ENCODE results near the gene CACNB4.
"Not testable (repeated sequence)": the region's sequence is repeated elsewhere in the genome, so short reads cannot be mapped to it uniquely, and the experiment has no call there.

The CACNB4 gene

DNA sequence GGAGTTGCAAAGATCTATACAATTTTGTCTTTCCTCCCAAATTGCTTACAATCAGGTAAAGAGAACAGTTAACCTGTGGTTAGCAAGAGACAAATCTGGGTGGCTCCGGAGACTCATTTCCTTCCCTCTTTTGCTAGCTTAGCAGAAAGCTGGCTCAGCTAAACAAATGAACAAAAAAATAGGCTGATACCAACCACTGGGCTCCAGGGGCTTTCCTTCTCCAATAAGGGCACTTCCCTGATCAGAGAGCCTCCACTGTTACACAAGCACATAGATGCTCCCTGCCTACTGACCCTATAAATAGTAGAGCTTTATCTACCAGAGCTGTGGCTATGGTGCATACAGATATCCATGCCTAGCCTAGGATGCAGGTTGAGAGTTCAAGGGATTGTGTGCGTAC is 180.5 kb downstream of the CACNB4 start:
- no peak overlapping the region for H3K4me2 ChIP-seq (ENCODE audit: low read depth, low read length, poor library complexity, severe bottlenecking)
- H3K4me1 ChIP-seq (ENCODE audit: insufficient read depth, low read length, poor library complexity, severe bottlenecking) = no peaks in the 10 kb centered on the region
- H3F3A ChIP-seq (ENCODE audit: low read depth) = no peaks in the 10 kb centered on the region
- no peak for TF ChIP-seq EZH2phosphoT487 (IDR thresholded peaks at IDR 0.05; ENCODE audit: borderline replicate concordance)
- TF ChIP-seq, protein P1, sequence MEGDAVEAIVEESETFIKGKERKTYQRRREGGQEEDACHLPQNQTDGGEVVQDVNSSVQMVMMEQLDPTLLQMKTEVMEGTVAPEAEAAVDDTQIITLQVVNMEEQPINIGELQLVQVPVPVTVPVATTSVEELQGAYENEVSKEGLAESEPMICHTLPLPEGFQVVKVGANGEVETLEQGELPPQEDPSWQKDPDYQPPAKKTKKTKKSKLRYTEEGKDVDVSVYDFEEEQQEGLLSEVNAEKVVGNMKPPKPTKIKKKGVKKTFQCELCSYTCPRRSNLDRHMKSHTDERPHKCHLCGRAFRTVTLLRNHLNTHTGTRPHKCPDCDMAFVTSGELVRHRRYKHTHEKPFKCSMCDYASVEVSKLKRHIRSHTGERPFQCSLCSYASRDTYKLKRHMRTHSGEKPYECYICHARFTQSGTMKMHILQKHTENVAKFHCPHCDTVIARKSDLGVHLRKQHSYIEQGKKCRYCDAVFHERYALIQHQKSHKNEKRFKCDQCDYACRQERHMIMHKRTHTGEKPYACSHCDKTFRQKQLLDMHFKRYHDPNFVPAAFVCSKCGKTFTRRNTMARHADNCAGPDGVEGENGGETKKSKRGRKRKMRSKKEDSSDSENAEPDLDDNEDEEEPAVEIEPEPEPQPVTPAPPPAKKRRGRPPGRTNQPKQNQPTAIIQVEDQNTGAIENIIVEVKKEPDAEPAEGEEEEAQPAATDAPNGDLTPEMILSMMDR (conservative IDR thresholded peaks at IDR 0.05; ENCODE audit: low read length) = no peak
- H3K4me3 ChIP-seq (ENCODE audit: low read length, poor library complexity, severe bottlenecking) = no peak overlapping the region
- no peaks in the 10 kb centered on the region for H4K20me1 ChIP-seq (ENCODE audit: insufficient read depth, low read length, poor library complexity, severe bottlenecking)
- no peaks in the 10 kb centered on the region for H3K9me2 ChIP-seq (replicated peaks; ENCODE audit: low read depth, low read length)
- H3K9me3 ChIP-seq (ENCODE audit: insufficient read depth, low read depth, low read length) = no peaks in the 10 kb centered on the region
- no peaks in the 10 kb centered on the region for H3K79me2 ChIP-seq (ENCODE audit: insufficient read depth, low read length)
- H3K9ac ChIP-seq (ENCODE audit: low read depth, low read length, poor library complexity, severe bottlenecking) = no peak overlapping the region
- no peak overlapping the region for H2AFZ ChIP-seq (ENCODE audit: low read length)
- H3K36me3 ChIP-seq (ENCODE audit: insufficient read depth, low read length) = no peaks in the 10 kb centered on the region
- H3K27me3 ChIP-seq (ENCODE audit: insufficient read depth, low read length, poor library complexity, severe bottlenecking) = no peaks in the 10 kb centered on the region

DNA sequence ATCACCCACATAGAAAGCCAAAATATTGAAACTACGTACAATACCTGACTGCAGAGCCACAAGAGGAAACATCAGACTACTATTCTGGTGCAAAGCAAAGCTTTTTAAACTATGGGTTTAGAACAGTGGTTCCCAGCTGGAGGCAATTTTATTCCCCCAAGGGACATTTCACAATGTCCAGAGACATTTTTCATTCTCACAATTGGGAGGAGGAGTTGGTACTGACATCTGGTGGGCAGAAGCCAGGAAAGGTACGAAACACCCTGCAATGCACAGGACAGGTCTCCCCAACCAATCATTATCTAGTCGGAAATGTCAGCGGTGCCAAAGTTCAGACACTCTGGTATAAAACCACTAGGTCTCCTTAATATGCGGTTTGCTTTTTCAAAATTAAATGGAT is 182.2 kb downstream of the CACNB4 start:
- no peaks in the 10 kb centered on the region for H3K9me2 ChIP-seq (replicated peaks; ENCODE audit: low read depth, low read length)
- H3K4me3 ChIP-seq (ENCODE audit: low read length, poor library complexity, severe bottlenecking) = no peak overlapping the region
- no peaks in the 10 kb centered on the region for H3K79me2 ChIP-seq (ENCODE audit: insufficient read depth, low read length)
- no peak overlapping the region for H2AFZ ChIP-seq (ENCODE audit: low read length)
- no peaks in the 10 kb centered on the region for H3K4me1 ChIP-seq (ENCODE audit: insufficient read depth, low read length, poor library complexity, severe bottlenecking)
- no peaks in the 10 kb centered on the region for H4K20me1 ChIP-seq (ENCODE audit: insufficient read depth, low read length, poor library complexity, severe bottlenecking)
- no peak overlapping the region for H3K9ac ChIP-seq (ENCODE audit: low read depth, low read length, poor library complexity, severe bottlenecking)
- H3K36me3 ChIP-seq (ENCODE audit: insufficient read depth, low read length) = no peaks in the 10 kb centered on the region
- no peaks in the 10 kb centered on the region for H3K9me3 ChIP-seq (ENCODE audit: insufficient read depth, low read depth, low read length)
- no peaks in the 10 kb centered on the region for H3F3A ChIP-seq (ENCODE audit: low read depth)
- no peaks in the 10 kb centered on the region for H3K27me3 ChIP-seq (ENCODE audit: insufficient read depth, low read length, poor library complexity, severe bottlenecking)
- H3K4me2 ChIP-seq (ENCODE audit: low read depth, low read length, poor library complexity, severe bottlenecking) = no peak overlapping the region
- TF ChIP-seq EZH2phosphoT487 (IDR thresholded peaks at IDR 0.05; ENCODE audit: borderline replicate concordance) = no peak
- TF ChIP-seq, protein P1 (conservative IDR thresholded peaks at IDR 0.05; ENCODE audit: low read length) = no peak

- H3K9me3 ChIP-seq (ENCODE audit: insufficient read depth, low read depth, low read length); H3K9ac ChIP-seq (ENCODE audit: low read depth, low read length, poor library complexity, severe bottlenecking); H3K27me3 ChIP-seq (ENCODE audit: insufficient read depth, low read length, poor library complexity, severe bottlenecking); H3K4me3 ChIP-seq (ENCODE audit: low read length, poor library complexity, severe bottlenecking); H3K9me2 ChIP-seq (replicated peaks; ENCODE audit: low read depth, low read length); H3K79me2 ChIP-seq (ENCODE audit: insufficient read depth, low read length); H3K4me1 ChIP-seq (ENCODE audit: insufficient read depth, low read length, poor library complexity, severe bottlenecking); H2AFZ ChIP-seq (ENCODE audit: low read length); H3K4me2 ChIP-seq (ENCODE audit: low read depth, low read length, poor library complexity, severe bottlenecking); H4K20me1 ChIP-seq (ENCODE audit: insufficient read depth, low read length, poor library complexity, severe bottlenecking); H3F3A ChIP-seq (ENCODE audit: low read depth); H3K36me3 ChIP-seq (ENCODE audit: insufficient read depth, low read length): not testable (repeated sequence)
Observed at GRCh38 chr2:151915629-151916025, 183.2 kb downstream of the CACNB4 start.

DNA sequence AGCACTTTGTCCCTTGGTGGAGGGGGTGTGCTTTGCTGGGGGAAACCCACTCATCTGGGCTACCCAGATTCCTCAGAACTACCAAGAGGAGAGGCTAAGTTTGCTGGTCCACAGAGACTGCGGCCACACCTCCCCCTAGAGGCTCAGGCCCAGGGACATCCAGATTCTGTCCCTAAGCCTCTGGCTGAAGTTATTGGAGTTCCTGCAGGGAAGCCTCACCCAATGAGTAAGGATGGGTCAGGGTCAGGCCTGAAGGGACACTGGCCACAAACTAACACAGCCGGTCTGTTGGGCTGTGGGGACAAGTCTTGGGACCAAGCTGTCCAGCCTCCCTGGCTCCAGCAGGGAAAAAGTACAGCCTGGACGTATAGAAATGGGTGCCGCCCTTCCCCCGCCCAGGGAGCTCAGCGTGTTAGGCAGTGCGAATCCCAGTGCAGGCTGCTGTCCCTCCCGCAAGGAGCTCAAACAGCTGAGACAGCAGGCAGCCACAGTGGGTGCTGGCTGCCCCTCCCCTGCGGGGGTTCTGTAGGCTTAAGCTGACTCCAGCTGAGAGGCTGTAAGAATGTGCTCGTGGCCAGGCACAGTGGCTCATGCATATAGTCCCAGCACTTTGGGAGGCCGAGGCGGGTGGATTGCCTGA is 183.7 kb downstream of the CACNB4 start:
- Histone ChIP-seq H3K9me3 (ENCODE audit: insufficient read depth, low read depth, low read length) (no peaks in the 10 kb centered on the region), H3K36me3 (ENCODE audit: insufficient read depth, low read length) (no peaks in the 10 kb centered on the region), H3F3A (ENCODE audit: low read depth) (no peaks in the 10 kb centered on the region), H3K9ac (ENCODE audit: low read depth, low read length, poor library complexity, severe bottlenecking) (no peak overlapping the region), H3K4me2 (ENCODE audit: low read depth, low read length, poor library complexity, severe bottlenecking) (no peak overlapping the region), H3K9me2 (replicated peaks; ENCODE audit: low read depth, low read length) (no peaks in the 10 kb centered on the region), H3K79me2 (ENCODE audit: insufficient read depth, low read length) (no peaks in the 10 kb centered on the region), H2AFZ (ENCODE audit: low read length) (no peak overlapping the region), H4K20me1 (ENCODE audit: insufficient read depth, low read length, poor library complexity, severe bottlenecking) (no peaks in the 10 kb centered on the region), H3K4me1 (ENCODE audit: insufficient read depth, low read length, poor library complexity, severe bottlenecking) (no peaks in the 10 kb centered on the region), H3K4me3 (ENCODE audit: low read length, poor library complexity, severe bottlenecking) (no peak overlapping the region), H3K27me3 (ENCODE audit: insufficient read depth, low read length, poor library complexity, severe bottlenecking) (no peaks in the 10 kb centered on the region)
- TF ChIP-seq, protein P1 (conservative IDR thresholded peaks at IDR 0.05; ENCODE audit: low read length) = no peak
- TF ChIP-seq EZH2phosphoT487 (IDR thresholded peaks at IDR 0.05; ENCODE audit: borderline replicate concordance) = no peak

All from Loucy (cell line).